Natural killer cell (primary cell): ENCODE results near the gene DNAI1. TPM values are rescaled to one million over a fixed set of nuclear protein-coding genes. Genes with fewer than 3 reads are reported as not detected.
A peak's percentile ranks its signal among the peaks of the same experiment; 100 is the strongest.

Source experiments
- ATAC-seq, 3 donors: fragments of 150-1000 bp in 2 of 3; fragments of 200-7000 bp in 1 of 3; cut with Tn5 transposase; 1 replicate in 1 of 3; 2 replicates in 2 of 3; pipeline ENCODE4 v1.10.0; 2021; ENCODE audit warnings: mild to moderate bottlenecking in 2 of 3, moderate library complexity in 2 of 3
- DNase-seq, 2 donors: peaks; one replicate each; pipeline versions ENCODE4 v3.0.0 to v3.0.0-alpha.2; 2013 to 2021; ENCODE audit warnings: mixed read lengths in 1 of 2
- H3K27ac ChIP-seq: one replicate; pipeline ENCODE4 v1.5.1; 2013; ENCODE audit warnings: mild to moderate bottlenecking, low read length
- H3K27me3 ChIP-seq: one replicate; pipeline ENCODE4 v1.6.1; 2013; ENCODE audit warnings: low read length; ENCODE audit not compliant: control insufficient read depth, insufficient read depth
- H3K36me3 ChIP-seq: one replicate; pipeline ENCODE4 v1.6.1; 2013; ENCODE audit warnings: low read length; ENCODE audit not compliant: control insufficient read depth, insufficient read depth
- H3K4me1 ChIP-seq: one replicate; pipeline ENCODE4 v1.6.1; 2013; ENCODE audit warnings: low read length; ENCODE audit not compliant: control insufficient read depth, insufficient read depth
- H3K4me3 ChIP-seq: one replicate; pipeline ENCODE4 v1.5.1; 2013; ENCODE audit warnings: low read length
- H3K9me3 ChIP-seq: one replicate; pipeline ENCODE4 v1.6.1; 2013; ENCODE audit warnings: low read length; ENCODE audit not compliant: control insufficient read depth, insufficient read depth
- H3K27ac Mint-ChIP-seq, 2 donors: one replicate each; pipeline ENCODE4 v1.8.0; 2022; ENCODE audit warnings: mild to moderate bottlenecking in 2 of 2, mixed read lengths in 2 of 2, moderate library complexity in 1 of 2
- H3K27me3 Mint-ChIP-seq, 2 donors: one replicate each; pipeline ENCODE4 v1.8.0; 2022; ENCODE audit warnings: low read depth in 2 of 2, mixed read lengths in 2 of 2
- H3K36me3 Mint-ChIP-seq: one replicate; pipeline ENCODE4 v1.8.0; 2022; ENCODE audit warnings: mixed read lengths
- H3K4me1 Mint-ChIP-seq, 2 donors: one replicate each; pipeline ENCODE4 v1.8.0; 2022; ENCODE audit warnings: mixed read lengths in 2 of 2
- H3K4me3 Mint-ChIP-seq: one replicate; pipeline ENCODE4 v1.8.0; 2022; ENCODE audit warnings: mild to moderate bottlenecking, moderate library complexity, mixed read lengths
- H3K9me3 Mint-ChIP-seq, 2 donors: one replicate each; pipeline ENCODE4 v1.8.0; 2022; ENCODE audit warnings: mixed read lengths in 2 of 2
- WGBS: methylation state at CpG from one replicate; pipeline ENCODE4 v1.1.7; 2013; ENCODE audit warnings: missing lambda C conversion rate; ENCODE audit not compliant: insufficient coverage; 5-methylcytosine and 5-hydroxymethylcytosine counted together
- intact Hi-C: fragments of 100-400 bp; cut with micrococcal nuclease; formaldehyde crosslinking; loops from one replicate; pipeline ENCODE4 v1.14.2; 2022
- total RNA-seq, 4 donors: library from RNA; stranded (reverse); fragments of 120-200 nt in 1 of 4; gene quantifications; one replicate each; pipeline versions ENCODE4 v1.2.3 to v1.2.4, GENCODE V29; 2013 to 2022
- TF ChIP-seq, protein P1 (sequence below): fragments of 200-600 bp; IDR thresholded peaks from one replicate; pipeline ENCODE4 v1.8.0; 2022; ENCODE audit warnings: antibody characterized with exemption

DNAI1 gene
- total RNA-seq, 3 donors from 2014 or later (not counting 1 experiment from before 2014, with no cell fraction given): not detected

DNA sequence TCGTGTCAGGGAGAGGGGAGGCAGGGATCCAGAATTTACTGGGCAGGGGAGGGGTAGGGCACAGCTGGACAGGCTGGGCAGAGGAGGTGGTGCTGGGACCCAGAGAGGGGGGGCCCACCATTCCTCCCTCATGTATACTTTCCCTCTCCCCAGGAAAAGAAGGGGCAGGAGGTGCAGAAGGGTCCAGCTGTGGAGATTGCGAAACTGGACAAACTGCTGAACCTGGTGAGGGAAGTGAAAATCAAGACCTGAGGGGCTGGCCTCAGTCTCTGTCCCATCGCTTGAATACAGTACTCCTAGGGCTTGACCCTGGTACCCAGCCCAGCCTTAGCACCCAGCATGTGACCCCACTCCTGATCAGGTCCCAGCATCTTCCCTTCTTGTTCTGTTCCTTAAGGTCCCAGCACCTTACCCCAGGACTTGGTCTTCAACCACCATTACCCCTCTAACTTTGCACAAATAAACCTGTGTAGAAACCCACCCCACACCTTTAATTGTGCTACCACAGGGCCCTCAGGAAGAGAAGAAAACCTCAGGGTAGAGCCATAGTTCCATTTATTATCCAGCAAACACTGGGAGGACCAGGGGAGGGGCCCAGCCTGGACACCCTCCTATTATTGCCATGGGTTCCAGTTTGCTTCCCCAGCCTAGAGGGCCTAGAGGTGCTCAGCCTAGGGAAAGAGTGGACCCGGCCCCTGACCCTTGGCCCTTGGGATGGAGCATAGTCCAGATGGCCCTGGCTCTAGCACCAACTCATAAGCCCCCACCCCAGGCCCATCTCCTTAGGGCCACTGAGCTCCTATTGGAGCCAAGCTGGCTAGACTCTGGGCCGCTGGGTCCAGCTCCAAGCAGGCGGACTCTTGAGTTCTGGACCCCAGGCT, 62.1 kb downstream of the DNAI1 start:
- H3K27me3 ChIP-seq: peaks cover 2% of the 10 kb centered on the region
- DNase-seq (no peak), ATAC-seq (no peak)
- Mint-ChIP-seq H3K36me3 (no peaks in the 10 kb centered on the region), H3K9me3 (no peaks in the 10 kb centered on the region), H3K4me1 (peaks cover 6 to 19% of the 10 kb centered on the region in 2 donors), H3K4me3 (no peak overlapping the region), H3K27me3 (peaks cover 16 to 18% of the 10 kb centered on the region in 2 donors), H3K27ac (no peak overlapping the region)
- H3K27ac ChIP-seq: no peak overlapping the region
- H3K4me3 ChIP-seq: no peak overlapping the region
- 92% methylated on average over 6 of the region's 6 CpGs for WGBS
- TF ChIP-seq, protein P1, sequence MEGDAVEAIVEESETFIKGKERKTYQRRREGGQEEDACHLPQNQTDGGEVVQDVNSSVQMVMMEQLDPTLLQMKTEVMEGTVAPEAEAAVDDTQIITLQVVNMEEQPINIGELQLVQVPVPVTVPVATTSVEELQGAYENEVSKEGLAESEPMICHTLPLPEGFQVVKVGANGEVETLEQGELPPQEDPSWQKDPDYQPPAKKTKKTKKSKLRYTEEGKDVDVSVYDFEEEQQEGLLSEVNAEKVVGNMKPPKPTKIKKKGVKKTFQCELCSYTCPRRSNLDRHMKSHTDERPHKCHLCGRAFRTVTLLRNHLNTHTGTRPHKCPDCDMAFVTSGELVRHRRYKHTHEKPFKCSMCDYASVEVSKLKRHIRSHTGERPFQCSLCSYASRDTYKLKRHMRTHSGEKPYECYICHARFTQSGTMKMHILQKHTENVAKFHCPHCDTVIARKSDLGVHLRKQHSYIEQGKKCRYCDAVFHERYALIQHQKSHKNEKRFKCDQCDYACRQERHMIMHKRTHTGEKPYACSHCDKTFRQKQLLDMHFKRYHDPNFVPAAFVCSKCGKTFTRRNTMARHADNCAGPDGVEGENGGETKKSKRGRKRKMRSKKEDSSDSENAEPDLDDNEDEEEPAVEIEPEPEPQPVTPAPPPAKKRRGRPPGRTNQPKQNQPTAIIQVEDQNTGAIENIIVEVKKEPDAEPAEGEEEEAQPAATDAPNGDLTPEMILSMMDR: no peak
- no peaks in the 10 kb centered on the region for H3K9me3 ChIP-seq
- intact Hi-C loops: no loop called here
- no peaks in the 10 kb centered on the region for H3K36me3 ChIP-seq
- H3K4me1 ChIP-seq: peaks cover 20% of the 10 kb centered on the region

DNA sequence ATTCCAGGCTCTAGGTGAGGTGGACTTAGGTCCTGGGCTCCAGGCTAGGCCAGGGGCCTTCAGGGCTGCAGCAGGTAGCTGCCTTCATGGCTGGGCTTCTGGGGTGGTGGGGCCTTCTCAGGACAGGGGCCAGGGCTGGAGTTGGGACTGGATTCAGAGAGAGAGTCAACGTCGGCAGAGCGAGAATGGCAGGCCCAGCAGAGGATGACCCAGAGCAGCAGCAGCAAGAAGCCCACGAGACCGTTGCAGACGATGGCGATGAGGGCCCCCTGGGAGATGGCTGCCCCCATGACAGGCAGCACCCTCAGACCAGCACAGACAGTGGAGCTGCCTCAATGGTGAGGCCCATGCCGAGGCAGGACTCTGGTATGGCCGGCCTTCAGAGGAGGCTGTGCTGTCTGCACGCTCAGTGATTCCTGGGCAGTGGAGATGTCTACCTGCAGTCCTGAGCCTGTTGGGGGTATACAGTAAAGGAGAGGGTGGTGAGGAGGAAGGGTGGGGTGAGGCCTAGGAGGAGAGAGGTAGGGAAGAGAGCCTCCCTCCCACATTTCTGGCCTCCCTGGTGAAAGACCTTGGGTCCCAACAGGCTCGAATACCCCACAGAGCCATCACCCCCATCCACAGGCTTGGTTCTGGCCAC, 62.9 kb downstream of the DNAI1 start:
- ATAC-seq: no peak
- Histone ChIP-seq H3K36me3 (no peaks in the 10 kb centered on the region), H3K27me3 (peaks cover 3% of the 10 kb centered on the region), H3K27ac (no peak overlapping the region), H3K9me3 (no peaks in the 10 kb centered on the region), H3K4me1 (peaks cover 20% of the 10 kb centered on the region), H3K4me3 (no peak overlapping the region)
- TF ChIP-seq, protein P1: no peak
- DNase-seq: no peak
- no peak overlapping the region for H3K4me3 Mint-ChIP-seq
- H3K27ac Mint-ChIP-seq: no peak overlapping the region
- H3K9me3 Mint-ChIP-seq: no peaks in the 10 kb centered on the region
- WGBS: 93% methylated on average over 11 of the region's 11 CpGs
- H3K27me3 Mint-ChIP-seq: peaks cover 20 to 23% of the 10 kb centered on the region in 2 donors
- H3K4me1 Mint-ChIP-seq: peaks cover 6 to 19% of the 10 kb centered on the region in 2 donors
- H3K36me3 Mint-ChIP-seq: no peaks in the 10 kb centered on the region
- intact Hi-C loops: no loop called here

DNA sequence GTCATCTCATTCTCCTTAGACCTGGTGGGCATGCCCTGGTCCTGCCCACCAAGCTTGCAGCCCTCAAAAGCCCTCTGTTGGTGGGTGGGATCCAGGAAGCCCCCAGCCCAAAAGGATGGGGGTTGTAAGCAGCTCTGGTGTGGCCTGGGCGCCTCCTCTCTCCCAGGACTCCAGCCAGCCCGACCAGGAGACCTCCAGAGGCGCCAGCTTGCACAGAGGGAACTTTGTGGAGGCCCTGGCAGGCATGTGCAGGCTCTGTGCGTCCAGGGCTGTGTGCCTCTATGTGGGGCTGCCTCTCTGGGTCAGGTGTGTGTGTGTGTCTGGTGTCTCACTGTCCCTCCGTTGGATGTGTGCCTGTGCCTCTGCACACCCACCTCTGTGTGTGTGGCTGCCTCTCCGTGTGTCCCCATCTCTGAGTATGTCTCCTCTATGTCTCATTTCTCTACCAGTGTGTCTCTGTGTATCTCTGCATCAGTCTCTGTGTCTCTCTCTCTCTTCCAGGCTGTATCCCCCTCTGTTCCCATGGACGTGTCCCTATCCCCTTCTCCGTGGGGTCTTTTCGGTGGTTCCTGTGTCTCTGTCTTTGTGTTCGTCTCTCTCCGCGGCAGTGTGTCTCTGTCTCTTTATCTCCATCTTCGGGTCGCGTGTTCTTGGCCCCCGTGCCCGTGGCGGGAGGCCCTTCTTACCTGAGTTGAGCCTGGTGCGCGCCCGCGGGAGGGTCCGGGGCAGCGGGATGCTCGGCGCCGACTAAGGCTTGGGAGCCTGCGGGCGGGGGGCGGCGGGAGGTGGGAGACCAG, 63.7 kb downstream of the DNAI1 start:
- Mint-ChIP-seq H3K4me3 (peak overlapping the region; percentile 72), H3K27me3 (peaks cover 20 to 23% of the 10 kb centered on the region in 2 donors), H3K27ac (peak overlapping the region; percentile 16 to 82), H3K36me3 (no peaks in the 10 kb centered on the region), H3K4me1 (peaks cover 6 to 19% of the 10 kb centered on the region in 2 donors), H3K9me3 (no peaks in the 10 kb centered on the region)
- Histone ChIP-seq H3K4me3 (peak overlapping the region; percentile 15), H3K9me3 (no peaks in the 10 kb centered on the region), H3K36me3 (no peaks in the 10 kb centered on the region), H3K27me3 (peaks cover 3% of the 10 kb centered on the region), H3K27ac (no peak overlapping the region), H3K4me1 (peaks cover 20% of the 10 kb centered on the region)
- ATAC-seq: no peak
- 24% methylated on average over 31 of the region's 31 CpGs for WGBS
- DNase-seq: peak in 1 of 2 donors; percentile 23
- TF ChIP-seq, protein P1: no peak
- intact Hi-C loops: no loop called here
